Suprapubic skin (tissue), 3 donors: ENCODE measurements around the gene ERMAP.

Source experiments
- EP300 ChIP-seq: sonication (generic); formaldehyde crosslinking; IDR thresholded peaks from one replicate; pipeline ENCODE4 v1.6.1; 2017; ENCODE audit warnings: antibody characterized with exemption
- TF ChIP-seq, protein P1 (sequence below), 2 donors: fragments of 200-600 bp in 1 of 2; fragments of 450-650 bp in 1 of 2; sonication (generic) in 1 of 2; IDR thresholded peaks; one replicate each; pipeline ENCODE4 v1.5.1; 2016 to 2019; ENCODE audit warnings: antibody characterized with exemption in 2 of 2, mild to moderate bottlenecking in 1 of 2, moderate library complexity in 1 of 2

DNA sequence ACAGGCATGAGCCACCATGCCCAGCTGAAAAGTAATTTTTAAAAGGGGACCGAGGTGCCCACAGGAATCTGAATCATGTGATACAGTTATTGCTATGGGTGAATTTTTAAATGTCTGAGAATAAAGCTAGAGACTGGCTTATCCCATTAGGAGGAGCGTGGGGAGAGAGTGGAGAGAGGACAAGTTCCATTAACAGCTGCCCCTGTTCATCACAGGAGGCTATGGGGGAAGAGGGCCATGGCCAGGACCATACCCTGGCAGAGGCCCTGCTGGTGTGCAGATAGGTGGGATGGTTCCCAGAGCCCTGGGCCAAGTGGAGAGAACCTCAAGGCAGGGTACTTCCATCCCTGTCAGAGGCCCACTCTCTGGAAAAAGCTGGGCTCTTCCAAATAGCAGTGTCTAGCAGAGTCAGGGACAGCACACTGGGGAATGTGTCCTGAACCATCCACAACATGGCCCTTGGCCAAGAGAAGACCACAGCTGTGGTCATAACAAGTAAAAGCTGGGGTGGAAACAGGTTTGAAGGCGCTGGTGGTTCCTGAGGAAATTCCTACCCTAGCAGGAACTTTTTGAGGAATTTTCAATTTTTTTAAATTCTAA is 15.8 kb downstream of the ERMAP start:
- TF ChIP-seq EP300, result no peak
- TF ChIP-seq, protein P1, sequence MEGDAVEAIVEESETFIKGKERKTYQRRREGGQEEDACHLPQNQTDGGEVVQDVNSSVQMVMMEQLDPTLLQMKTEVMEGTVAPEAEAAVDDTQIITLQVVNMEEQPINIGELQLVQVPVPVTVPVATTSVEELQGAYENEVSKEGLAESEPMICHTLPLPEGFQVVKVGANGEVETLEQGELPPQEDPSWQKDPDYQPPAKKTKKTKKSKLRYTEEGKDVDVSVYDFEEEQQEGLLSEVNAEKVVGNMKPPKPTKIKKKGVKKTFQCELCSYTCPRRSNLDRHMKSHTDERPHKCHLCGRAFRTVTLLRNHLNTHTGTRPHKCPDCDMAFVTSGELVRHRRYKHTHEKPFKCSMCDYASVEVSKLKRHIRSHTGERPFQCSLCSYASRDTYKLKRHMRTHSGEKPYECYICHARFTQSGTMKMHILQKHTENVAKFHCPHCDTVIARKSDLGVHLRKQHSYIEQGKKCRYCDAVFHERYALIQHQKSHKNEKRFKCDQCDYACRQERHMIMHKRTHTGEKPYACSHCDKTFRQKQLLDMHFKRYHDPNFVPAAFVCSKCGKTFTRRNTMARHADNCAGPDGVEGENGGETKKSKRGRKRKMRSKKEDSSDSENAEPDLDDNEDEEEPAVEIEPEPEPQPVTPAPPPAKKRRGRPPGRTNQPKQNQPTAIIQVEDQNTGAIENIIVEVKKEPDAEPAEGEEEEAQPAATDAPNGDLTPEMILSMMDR (IDR thresholded peaks at IDR 0.05), result no peak
